Non-pigmented ciliary epithelial cell (primary cell): Measurements from ENCODE around the gene TMEM209.
"Not testable (repeated sequence)": the region's sequence is repeated elsewhere in the genome, so short reads cannot be mapped to it uniquely, and the experiment has no call there.

ENCODE experiments used
- DNase-seq: peaks from one replicate; pipeline ENCODE4 v3.0.0-alpha.2; 2010; ENCODE audit warnings: low read depth

The TMEM209 gene

DNA sequence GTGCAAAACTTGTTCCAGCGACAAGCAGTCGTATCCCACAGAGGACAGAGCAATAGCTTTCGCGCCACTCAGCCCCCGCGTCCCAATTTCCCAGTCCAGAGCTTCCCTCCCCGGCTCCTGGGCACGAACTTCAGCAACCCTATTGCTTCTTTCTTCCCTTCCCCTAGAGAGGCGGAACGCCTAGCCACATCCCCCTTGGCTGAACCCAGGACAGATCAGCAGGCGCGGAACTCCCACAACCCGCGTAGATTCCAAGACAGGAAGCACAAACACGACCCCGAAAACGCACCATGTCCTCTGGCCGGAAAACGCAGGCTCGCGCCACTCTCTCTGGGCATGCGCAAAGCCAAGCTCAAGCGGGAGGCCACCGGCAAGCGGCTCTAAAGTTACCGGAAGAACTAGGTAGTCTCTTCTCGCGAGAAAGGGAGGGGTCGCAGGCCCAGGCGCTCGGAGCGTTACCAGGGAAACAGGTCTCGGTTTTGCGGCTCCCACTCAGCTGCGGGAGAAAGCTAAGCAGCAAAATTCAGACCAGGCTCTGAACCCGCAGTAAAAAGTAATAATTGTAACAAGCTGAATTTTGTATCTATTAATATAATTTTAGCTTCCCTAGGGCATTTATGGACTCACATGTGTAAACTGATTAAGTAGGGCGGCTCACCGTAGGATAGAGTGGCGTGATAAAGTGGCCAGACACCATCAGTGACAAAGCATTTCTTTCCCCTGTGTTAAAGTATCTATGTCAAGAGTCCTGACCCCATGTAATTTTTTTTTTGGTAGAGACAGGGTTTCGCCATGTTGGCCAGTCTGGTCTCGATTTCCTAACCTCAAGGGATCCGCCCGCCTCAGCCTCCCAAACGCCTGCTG is at the start of gene TMEM209:
Gene TMEM209 (minus strand): TSS at position 323 of the 864 bp plus-strand sequence. CDS start 31 bp downstream, at position 292.
- DNase-seq: peak; percentile 90

DNA sequence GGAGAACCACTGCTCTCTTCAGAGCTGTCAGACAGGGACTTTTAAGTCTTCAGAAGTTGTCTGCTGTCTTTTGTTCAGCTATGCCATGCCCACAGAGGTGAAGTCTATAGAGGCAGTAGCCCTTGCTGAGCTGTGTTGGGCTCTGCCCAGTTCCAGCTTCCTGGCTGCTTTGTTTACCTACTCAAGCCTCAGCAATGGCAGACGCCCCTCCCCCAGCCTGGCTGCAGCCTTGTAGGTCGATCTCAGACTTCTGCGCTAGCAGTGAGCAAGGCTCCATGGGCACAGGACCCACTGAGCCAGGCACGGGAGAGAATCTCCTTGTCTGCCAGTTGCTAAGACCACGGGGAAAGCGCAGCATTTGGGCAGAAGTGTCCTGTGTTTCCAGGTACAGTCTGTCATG is 49.3 kb upstream of the TMEM209 start:
- no peak for DNase-seq

DNA sequence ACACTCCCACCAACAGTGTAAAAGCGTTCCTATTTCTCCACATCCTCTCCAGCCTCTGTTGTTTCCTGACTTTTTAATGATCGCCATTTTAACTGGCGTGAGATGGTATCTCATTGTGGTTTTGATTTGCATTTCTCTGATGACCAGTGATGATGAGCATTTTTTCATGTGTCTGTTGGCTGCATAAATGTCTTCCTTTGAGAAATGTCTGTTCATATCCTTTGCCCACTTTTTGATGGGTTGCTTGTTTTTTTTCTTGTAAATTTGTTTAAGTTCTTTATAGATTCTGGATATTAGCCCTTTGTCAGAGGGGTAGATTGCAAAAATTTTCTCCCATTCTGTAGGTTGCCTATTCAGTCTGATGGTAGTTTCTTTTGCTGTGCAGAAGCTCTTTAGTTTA is 44.4 kb upstream of the TMEM209 start:
- not testable (repeated sequence) for DNase-seq

DNA sequence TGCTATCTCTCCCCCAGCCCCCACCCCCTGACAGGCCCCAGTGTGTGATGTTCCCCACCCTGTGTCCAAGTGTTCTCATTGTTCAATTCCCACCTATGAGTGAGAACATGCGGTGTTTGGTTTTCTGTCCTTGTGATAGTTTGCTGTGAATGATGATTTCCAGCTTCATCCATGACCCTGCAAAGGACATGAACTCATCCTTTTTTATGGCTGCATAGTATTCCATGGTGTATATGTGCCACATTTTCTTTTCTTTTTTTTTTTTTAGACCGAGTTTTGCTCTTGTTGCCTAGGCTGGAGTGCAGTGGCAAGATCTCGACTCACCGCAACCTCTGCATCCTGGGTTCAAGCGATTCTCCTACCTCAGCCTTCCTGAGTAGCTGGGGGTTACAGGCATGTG is 43.6 kb upstream of the TMEM209 start:
- DNase-seq: not testable (repeated sequence)

DNA sequence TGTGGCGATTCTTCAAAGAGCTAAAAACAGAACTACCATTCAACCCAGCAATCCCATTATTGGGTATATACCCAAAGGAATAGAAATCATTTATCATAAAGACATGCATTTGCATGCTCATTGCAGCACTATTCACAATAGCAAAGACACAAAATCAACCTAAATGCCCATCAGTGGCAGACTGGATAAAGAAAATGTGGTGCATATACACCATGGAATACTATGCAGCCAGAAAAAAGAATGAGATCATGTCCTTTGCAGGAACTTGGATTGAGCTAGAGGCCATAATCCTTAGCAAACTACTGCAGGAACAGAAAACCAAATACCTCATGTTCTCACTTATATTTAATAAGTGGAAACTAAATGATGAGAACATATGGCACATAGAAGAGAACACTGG is 41.3 kb upstream of the TMEM209 start:
- DNase-seq: not testable (repeated sequence)

DNA sequence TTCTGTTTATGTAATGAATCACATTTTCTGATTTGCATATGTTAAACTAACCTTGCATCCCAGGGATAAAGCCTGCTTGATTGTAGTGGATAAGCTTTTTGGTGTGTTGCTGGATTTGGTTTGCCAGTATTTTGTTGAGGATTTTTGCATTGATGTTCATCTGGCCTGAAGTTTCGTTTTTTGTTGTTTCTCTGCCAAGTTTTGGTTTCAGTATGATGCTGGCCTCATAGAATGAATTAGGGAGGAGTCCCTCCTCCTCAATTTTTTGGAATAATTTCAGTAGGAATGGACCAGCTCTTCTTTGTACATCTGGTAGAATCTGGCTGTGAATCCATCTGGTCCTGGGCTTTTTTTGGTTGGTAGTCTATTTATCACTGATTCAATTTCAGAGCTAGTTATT is 38.3 kb upstream of the TMEM209 start:
- not testable (repeated sequence) for DNase-seq

DNA sequence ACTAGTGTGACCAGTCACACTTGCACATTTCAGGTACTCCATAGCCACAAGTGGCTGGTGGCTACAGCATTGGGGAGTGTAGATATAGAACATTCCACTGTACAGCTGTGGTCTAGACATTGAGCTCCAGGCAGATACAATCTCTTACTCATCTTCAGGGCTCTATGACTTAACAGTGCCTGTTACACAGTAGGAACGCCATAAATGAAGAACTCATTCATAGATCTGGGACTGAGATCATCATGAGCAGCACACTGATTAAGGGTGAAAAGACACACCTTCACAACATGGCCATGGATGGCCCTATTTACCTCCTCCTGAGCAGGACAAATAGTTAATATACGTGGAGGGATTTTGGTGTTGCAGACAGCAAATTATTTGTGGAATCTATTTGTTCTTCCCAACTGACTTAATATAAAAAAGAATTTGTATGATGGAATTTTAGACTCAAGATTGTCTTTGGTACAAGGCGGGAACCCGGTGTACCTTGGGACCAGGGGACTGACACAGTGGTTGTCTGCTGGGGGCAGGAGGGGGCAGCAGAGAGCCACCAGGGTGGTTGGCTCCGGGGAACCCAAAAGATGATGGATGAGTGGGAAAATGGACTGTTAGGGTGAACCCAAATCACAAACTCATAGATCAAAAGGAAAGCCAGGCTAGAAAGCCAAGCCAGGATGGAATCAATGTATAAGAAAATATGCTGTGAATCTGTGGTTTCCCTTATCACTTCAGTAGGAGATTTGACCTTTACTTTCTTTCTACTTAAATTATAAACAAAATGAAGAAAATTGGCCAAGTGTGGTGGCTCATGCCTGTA is 37.2 kb upstream of the TMEM209 start:
- peak; percentile 60 for DNase-seq

DNA sequence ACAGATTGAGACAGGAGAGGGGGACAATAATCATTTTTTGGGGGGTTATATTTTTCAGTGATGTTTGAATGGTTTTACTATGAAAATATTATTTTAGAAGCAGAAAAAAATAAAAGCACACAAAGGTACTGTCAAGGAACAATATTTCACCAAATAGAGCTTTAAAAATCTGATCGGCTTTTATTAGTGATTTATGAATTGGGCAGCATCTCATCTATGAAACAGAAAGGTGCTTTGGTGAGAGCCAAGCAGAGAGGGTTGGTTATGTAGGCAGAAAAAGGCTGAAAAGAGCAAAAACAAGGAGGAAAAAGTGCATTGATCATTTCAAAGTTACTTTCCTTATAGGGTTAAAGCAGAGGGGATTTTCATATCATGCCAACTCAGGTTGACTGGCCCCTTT is 35.0 kb upstream of the TMEM209 start:
- no peak for DNase-seq

DNA sequence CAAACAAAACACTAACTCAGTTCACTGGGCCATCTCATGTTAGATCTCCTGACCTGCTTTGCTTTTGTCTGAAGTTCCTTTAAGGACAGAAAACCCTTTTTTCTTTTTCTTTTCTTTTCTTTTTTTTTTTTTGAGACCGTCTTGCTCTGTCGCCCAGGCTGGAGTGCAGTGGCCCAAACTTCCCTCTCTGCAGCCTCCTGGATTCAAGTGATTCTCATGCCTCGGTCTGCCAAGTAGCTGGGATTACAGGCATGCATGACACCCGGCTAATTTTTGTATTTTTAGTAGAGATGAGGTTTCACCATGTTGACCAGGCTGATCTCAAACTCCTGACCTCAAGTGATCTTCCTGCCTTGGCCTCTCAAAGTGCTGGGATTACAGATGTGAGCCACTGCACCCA is 31.2 kb upstream of the TMEM209 start:
- not testable (repeated sequence) for DNase-seq

DNA sequence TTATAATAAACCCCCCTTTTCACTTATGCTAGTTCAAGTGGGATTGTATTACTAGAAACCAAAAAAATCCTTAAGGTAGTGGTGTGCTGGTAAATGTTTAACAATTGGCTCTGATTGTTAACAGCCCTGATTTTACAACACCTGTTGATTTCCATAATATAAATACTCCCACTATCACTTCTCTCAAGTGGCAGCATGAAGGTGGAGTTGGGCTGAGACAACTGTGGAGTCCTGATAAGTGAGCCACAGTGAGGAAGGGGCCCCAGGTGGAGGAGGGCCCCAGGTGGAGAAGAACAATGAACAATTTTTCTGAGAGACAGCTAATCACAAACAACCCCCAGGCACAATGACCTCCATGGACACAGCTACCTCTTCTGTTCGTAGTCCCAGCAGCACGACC is 28.9 kb upstream of the TMEM209 start:
- DNase-seq: no peak

DNA sequence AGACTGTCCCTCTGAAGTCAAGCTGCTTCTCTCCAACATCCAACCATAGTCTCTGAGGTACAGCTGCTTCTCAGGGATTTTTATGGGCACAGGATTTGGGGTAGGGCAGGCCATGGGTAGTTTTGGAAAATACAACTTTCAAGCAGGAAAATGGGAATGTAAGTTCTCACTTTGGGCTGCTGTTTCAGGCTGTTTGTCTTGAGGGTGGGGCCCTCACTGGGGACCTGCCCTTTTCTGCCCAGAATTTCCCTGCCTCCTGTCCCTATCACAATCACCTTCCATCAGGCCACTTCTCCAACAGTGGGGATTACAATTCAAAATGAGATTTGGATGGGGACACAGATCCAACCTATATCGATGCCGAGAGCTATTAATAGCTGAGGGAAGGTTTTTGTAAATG is 27.0 kb upstream of the TMEM209 start:
- DNase-seq: no peak

DNA sequence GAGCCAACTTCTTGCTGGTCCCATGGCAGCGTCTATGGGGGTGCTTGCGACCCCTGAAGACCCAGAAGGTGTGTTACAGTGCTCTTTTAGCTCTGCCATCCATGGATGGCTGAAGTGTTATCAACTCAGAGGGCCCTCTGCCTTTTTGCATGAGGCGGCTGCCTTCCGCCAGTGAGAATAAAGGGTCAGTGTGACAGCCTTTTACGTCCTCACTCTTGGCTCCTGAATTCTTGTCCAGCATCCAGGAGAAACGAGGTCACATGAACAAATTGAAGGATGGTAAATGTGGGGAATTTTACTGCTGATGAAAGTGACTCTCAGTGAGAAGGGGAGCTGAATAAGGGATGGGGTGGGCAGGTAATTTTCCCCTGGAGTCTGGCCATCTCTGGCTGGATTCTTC is 26.6 kb upstream of the TMEM209 start:
- no peak for DNase-seq

DNA sequence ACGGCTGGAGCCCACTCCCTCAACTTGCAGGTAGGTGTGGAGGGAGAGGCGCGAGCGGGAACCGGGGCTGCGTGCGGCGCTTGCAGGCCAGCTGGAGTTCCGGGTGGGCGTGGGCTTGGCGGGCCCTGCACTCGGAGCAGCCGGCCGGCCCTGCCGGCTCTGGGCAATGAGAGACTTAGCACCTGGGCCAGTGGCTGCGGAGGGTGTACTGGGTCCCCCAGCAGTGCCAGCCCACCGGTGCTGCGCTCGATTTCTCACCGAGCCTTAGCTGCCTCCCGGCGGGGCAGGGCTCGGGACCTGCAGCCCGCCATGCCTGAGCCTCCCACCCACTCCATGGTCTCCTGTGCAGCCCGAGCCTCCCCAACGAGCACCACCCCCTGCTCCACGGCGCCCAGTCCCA is 24.8 kb upstream of the TMEM209 start:
- not testable (repeated sequence) for DNase-seq

DNA sequence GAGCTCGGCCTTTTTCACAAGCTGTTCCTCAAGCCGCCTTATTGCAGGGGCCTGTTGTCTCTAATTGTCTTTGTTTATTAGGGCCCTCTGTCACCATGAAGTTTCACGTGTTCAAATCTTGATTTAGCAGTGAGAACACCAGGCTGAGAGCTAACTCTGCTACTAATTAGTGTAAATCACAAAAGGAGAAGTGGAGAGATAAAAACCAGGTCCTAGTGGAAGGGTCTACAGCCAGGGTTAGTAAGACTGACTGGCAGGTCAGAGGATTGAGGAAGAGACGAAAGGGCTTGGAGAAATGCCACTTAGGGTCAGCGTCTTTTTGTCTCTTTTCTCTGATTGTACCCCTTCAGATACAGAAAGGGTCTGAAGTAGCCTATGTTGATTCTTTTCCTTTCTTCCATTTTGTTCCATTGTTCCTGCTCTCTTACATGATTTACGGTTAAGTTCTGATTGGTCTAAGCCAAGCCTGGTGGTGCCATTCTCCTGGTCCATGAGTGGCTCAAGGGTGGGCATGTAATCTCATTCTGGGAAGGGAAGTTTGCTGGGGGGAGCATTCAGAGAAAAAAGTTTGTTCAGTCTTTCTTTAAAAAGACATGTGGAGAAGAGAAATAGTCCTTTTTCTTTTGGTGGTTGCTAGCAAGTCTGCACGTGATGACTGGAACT is 23.8 kb upstream of the TMEM209 start:
- DNase-seq: no peak

DNA sequence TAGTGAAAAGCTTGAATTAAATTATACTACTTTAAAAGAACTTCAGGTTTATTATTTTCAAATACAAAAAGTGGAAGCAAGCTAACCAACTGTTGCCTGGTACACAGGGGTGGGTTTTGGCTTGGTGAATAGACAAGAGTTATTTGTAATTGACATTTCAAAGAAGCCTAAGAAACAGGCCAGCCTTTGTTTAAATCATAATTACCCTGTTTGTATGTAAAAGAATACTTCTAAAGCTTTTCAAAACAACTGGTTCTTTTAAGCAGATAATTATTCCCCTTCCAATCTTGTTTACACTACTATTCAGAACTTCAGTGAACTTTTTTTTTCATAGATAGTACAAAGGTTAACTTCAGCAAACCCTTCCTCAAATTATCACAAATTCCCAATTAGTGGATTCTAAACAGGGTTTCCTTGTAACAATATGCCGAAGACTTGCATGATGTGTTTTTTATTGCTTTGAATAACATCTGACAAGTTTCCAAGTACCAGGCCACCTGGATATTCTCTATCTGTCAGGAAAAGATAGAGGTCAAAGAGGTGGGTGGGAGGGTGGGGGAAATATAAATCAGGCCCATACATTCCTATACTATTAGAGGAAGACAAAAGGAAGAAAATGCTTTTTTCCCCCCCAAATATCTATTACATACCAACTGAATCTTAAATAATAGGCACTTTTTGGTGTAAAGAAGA is 22.8 kb upstream of the TMEM209 start:
- DNase-seq: no peak

DNA sequence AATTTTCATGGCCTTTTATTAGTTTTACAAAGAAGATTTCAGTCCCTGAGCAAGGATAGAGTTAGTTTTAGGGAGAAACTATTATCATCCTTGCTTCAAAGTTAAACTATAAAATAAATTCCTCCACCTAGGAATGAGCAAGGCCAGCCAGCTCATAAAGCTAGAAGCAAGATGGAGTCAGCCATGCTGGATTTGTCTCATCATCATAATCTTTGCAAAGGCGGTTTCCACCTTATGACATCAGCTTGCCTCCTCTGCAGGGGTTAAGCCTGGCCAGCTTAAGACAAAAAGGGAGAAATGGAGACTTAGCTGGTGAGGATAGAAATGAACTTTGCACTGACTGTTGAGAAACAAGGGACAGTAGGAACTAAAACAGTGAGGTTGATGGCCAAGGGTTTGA is 21.1 kb upstream of the TMEM209 start:
- no peak for DNase-seq

DNA sequence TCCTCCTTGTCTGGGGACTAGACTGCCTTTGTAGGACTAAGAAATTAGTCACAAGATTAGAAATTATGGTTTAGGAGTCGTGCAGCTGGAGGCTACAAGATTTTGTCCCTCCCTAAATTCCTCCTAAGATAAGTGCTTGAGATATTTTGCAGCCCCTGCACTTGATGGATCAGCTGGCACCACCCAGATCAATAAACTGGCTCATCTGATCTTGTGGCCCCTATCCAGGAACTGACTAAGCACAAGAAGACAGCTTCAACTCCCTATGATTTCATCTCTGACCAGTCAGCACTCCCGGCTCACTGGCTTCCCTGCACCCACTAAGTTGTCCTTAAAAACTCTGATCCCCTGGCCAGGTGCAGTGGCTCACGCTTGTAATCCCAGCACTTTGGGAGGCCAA is 19.7 kb upstream of the TMEM209 start:
- not testable (repeated sequence) for DNase-seq

DNA sequence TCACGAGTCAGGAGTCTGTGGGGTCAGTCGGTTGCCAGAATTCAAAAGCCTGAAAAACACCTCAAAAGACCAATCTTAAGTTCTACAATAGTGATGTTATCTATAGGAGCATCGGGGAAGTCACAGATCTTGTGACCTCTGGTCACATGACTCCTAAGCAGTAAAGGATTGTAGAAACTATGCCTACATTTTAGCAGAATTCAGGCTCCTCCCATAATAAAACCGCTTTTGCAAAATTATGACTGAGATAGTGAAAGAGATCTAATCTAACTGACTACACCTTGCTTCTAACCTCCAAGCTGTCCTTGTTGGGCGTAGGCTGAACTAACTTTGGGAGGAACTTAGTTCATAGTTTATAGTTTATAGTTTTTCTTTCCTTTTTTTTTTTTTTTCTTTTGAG is 19.0 kb upstream of the TMEM209 start:
- no peak for DNase-seq

DNA sequence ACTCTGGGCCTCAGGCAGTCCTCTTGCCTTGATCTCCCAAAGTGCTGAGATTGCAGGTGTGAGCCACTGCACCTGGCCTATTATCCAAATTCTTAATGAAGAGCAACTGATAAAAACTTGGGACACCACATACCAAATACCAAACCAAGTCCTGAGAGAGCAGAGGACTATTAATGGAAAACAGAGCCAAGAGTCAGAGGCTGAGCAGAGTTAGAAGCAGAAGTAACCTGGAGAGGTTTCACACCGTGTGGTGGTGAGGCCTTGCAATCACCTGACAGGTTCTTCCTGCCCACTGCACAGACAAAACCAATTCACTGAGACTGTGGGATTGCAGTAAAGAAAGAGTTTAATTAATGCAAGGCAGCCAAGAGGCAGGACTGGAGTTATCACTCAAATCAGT is 18.4 kb upstream of the TMEM209 start:
- no peak for DNase-seq

DNA sequence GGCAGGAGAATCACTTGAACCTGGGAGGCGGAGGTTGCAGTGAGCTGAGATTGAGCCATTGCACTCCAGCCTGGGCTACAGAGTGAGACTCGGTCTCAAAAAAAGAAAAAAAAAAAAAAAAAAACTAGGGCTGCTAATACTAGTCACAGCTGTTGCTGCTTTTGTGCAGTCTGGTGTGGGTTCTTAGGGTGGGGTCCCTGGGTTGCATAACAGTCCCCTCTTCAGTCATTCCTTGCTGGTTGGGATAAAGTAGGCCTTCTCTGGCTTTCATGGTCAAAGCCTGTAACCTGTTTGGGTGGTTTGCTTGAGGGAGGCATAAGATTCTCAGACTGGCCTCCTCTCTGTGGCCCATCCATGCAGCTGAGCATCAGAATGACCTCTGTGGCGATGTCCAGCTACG is 16.5 kb upstream of the TMEM209 start:
- DNase-seq: no peak

DNA sequence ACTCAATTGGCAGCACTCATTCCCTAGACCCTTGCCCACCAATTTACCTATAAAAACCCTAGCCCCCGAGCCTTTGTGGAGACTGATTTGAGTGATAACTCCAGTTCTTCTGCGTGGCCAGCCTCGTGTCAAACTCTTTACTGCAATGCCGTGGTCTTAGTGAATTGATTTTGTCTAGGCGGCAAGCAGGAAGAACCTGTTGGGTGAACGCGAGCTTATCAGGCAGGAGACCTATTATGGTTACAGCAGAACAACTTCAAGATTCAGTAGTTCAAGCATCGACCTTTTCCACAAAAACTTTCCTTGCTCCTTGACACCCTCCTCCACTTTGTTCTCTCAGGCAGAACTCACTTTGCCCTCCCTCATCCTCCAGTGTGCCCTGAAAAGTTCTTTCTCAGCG is 14.7 kb upstream of the TMEM209 start:
- DNase-seq: no peak
